ENCODE measurements around the gene CPB2.

The CPB2 gene

DNA sequence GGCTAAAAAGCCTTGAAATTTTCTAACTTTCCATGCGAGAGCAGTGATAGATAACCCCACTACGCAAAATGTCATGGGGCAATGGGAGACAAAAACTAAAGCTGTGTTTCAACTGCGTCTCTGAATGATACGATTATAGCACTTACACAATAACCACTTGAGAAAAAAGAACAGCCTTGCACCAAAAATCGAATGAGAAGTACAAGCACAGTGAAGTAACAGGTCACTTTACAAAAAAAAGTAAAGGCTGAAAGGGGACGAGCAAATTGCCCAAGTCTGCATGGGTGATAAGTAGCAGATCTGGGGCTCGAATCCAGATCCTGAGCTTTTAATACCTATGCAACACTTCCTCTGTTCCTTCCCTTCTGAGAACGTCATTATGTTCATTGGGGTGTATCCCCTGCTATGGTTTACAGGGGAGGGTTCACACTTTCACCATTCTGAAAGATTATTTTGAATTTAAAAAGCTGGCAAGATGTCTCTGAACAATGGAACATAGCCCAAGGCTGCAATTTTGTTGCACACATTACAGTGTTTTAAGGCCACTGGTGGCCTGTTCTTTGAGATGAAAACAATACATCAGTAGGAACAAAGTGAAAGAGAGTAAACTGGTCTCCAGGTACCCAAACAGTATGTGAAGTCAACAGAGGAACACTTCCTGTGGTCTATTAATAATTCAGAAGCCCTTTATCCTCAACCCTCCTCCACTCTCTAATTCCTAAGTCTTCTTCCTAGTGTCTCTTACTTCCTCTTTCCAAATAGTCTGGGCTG, 3.2 kb downstream of the CPB2 start:
- Histone ChIP-seq H3K4me3 (ENCODE audit: low read depth, low read length, poor library complexity, severe bottlenecking) (no peak overlapping the region), H3K9ac (ENCODE audit: low read length) (no peak overlapping the region), H3F3A (ENCODE audit: insufficient read depth, low read length) (no peaks in the 10 kb centered on the region), H3K4me2 (ENCODE audit: low read length) (no peak overlapping the region), H3K27ac (ENCODE audit: low read depth, low read length, poor library complexity, severe bottlenecking) (no peak overlapping the region), H3K27me3 (ENCODE audit: insufficient read depth, low read length) (no peaks in the 10 kb centered on the region), H2AFZ (ENCODE audit: low read length) (no peak overlapping the region), H3K79me2 (ENCODE audit: insufficient read depth, low read length) (no peaks in the 10 kb centered on the region), H3K4me1 (ENCODE audit: insufficient read depth, low read length, severe bottlenecking) (no peaks in the 10 kb centered on the region), H4K20me1 (ENCODE audit: insufficient read depth, low read length) (no peaks in the 10 kb centered on the region), H3K9me2 (ENCODE audit: low read depth, low read length) (no peaks in the 10 kb centered on the region), H3K36me3 (ENCODE audit: insufficient read depth, low read length) (no peaks in the 10 kb centered on the region), H3K9me3 (ENCODE audit: low read length) (no peaks in the 10 kb centered on the region)
- TF ChIP-seq EZH2 (IDR thresholded peaks at IDR 0.05; ENCODE audit: borderline replicate concordance, low read length) = no peak
- TF ChIP-seq, protein P1, sequence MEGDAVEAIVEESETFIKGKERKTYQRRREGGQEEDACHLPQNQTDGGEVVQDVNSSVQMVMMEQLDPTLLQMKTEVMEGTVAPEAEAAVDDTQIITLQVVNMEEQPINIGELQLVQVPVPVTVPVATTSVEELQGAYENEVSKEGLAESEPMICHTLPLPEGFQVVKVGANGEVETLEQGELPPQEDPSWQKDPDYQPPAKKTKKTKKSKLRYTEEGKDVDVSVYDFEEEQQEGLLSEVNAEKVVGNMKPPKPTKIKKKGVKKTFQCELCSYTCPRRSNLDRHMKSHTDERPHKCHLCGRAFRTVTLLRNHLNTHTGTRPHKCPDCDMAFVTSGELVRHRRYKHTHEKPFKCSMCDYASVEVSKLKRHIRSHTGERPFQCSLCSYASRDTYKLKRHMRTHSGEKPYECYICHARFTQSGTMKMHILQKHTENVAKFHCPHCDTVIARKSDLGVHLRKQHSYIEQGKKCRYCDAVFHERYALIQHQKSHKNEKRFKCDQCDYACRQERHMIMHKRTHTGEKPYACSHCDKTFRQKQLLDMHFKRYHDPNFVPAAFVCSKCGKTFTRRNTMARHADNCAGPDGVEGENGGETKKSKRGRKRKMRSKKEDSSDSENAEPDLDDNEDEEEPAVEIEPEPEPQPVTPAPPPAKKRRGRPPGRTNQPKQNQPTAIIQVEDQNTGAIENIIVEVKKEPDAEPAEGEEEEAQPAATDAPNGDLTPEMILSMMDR (IDR thresholded peaks at IDR 0.05; ENCODE audit: low read length) = no peak

DNA sequence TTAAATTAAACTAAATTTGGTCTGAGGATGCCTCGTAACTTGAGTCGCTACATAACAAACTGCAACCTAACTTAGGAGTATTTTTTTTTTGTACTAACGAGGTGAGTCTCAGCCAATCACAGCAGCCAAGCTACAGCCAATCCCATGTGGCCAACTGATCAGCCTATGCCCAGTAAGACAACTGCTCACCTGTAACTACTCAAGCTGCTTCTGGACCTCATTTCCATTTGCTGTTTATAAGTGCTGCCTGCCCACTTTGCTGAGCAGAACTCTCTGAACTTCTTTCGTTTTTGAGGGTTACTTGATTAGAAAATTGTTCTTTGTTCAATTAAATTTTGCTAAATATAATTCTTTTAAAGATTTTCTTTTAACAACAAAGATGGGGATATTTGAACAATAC, 3.8 kb downstream of the CPB2 start:
- Histone ChIP-seq H3K4me1 (ENCODE audit: insufficient read depth, low read length, severe bottlenecking) (no peaks in the 10 kb centered on the region), H3K9me2 (ENCODE audit: low read depth, low read length) (no peaks in the 10 kb centered on the region), H3K36me3 (ENCODE audit: insufficient read depth, low read length) (no peaks in the 10 kb centered on the region), H3K4me3 (ENCODE audit: low read depth, low read length, poor library complexity, severe bottlenecking) (no peak overlapping the region), H3K79me2 (ENCODE audit: insufficient read depth, low read length) (no peaks in the 10 kb centered on the region), H3F3A (ENCODE audit: insufficient read depth, low read length) (no peaks in the 10 kb centered on the region), H3K27ac (ENCODE audit: low read depth, low read length, poor library complexity, severe bottlenecking) (no peak overlapping the region), H3K9ac (ENCODE audit: low read length) (no peak overlapping the region), H3K4me2 (ENCODE audit: low read length) (no peak overlapping the region), H2AFZ (ENCODE audit: low read length) (no peak overlapping the region), H3K9me3 (ENCODE audit: low read length) (no peaks in the 10 kb centered on the region), H4K20me1 (ENCODE audit: insufficient read depth, low read length) (no peaks in the 10 kb centered on the region), H3K27me3 (ENCODE audit: insufficient read depth, low read length) (no peaks in the 10 kb centered on the region)
- TF ChIP-seq, protein P1 (IDR thresholded peaks at IDR 0.05; ENCODE audit: low read length) = no peak
- TF ChIP-seq EZH2 (IDR thresholded peaks at IDR 0.05; ENCODE audit: borderline replicate concordance, low read length) = no peak

DNA sequence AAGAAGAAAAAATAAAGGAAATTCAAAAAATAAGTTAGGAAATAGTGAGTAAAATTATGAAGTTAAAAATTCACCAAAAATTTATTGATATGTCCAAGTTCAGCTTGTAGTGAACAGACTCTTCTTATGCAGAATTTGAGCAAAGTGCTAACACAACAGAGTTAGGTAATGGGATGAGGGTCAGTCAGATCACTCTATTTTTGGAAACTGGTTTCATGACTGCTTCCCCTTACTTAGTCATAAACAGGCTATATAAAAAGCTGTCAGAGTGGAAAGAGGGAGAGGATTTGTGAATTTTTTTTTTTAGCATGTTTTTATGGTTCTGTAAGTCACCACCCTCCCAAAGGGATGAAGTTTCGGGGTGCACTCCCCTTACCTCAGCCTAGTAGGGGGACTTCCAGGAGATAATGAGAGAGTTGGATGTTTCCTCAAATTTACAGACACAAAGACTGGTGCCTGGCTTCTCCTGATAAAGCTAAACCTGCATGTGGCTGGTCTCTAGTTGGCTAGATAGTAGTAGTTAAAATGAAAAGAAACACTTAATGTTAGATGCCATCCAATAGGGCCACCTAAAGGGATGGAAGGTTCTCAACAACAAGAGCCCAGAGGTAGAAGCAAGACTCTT, 4.5 kb downstream of the CPB2 start:
- H3K4me2 ChIP-seq (ENCODE audit: low read length) = no peak overlapping the region
- no peaks in the 10 kb centered on the region for H3K9me3 ChIP-seq (ENCODE audit: low read length)
- no peaks in the 10 kb centered on the region for H4K20me1 ChIP-seq (ENCODE audit: insufficient read depth, low read length)
- no peaks in the 10 kb centered on the region for H3K36me3 ChIP-seq (ENCODE audit: insufficient read depth, low read length)
- no peak overlapping the region for H2AFZ ChIP-seq (ENCODE audit: low read length)
- H3K27me3 ChIP-seq (ENCODE audit: insufficient read depth, low read length) = no peaks in the 10 kb centered on the region
- H3K4me3 ChIP-seq (ENCODE audit: low read depth, low read length, poor library complexity, severe bottlenecking) = no peak overlapping the region
- no peaks in the 10 kb centered on the region for H3K4me1 ChIP-seq (ENCODE audit: insufficient read depth, low read length, severe bottlenecking)
- no peaks in the 10 kb centered on the region for H3K79me2 ChIP-seq (ENCODE audit: insufficient read depth, low read length)
- H3K27ac ChIP-seq (ENCODE audit: low read depth, low read length, poor library complexity, severe bottlenecking) = no peak overlapping the region
- H3K9ac ChIP-seq (ENCODE audit: low read length) = no peak overlapping the region
- H3F3A ChIP-seq (ENCODE audit: insufficient read depth, low read length) = no peaks in the 10 kb centered on the region
- TF ChIP-seq, protein P1 (IDR thresholded peaks at IDR 0.05; ENCODE audit: low read length) = no peak
- TF ChIP-seq EZH2 (IDR thresholded peaks at IDR 0.05; ENCODE audit: borderline replicate concordance, low read length) = no peak
- H3K9me2 ChIP-seq (ENCODE audit: low read depth, low read length) = no peaks in the 10 kb centered on the region

All from OCI-LY1 (cell line).